ENCODE results near the gene SF3A1.

Gene SF3A1

GRCh38 chr22:30297991-30298701 lies 58.5 kb downstream of the SF3A1 start:
- Histone ChIP-seq H3K27me3 (ENCODE audit: insufficient read depth, poor library complexity, severe bottlenecking) (no peaks in the 10 kb centered on the region), H3K9me3 (ENCODE audit: severe bottlenecking) (no peaks in the 10 kb centered on the region), H3K4me1 (ENCODE audit: insufficient read depth, poor library complexity, severe bottlenecking) (peaks cover 22% of the 10 kb centered on the region), H3K36me3 (ENCODE audit: low read depth) (peaks cover 44% of the 10 kb centered on the region), H3K4me3 (ENCODE audit: severe bottlenecking) (no peak overlapping the region), H3K27ac (ENCODE audit: poor library complexity, severe bottlenecking) (no peak overlapping the region)
- TF ChIP-seq CTCF (IDR thresholded peaks at IDR 0.05; ENCODE audit: poor library complexity, severe bottlenecking) = no peak
- ATAC-seq (ENCODE audit: low read depth) (peak; percentile 39; the same call in 2 of the 3 replicates), DNase-seq (ENCODE audit: low spot score) (no peak)

- DNase-seq (ENCODE audit: low spot score) (no peak), ATAC-seq (ENCODE audit: low read depth) (no peak)
- Histone ChIP-seq H3K4me3 (ENCODE audit: severe bottlenecking) (no peak overlapping the region), H3K27me3 (ENCODE audit: insufficient read depth, poor library complexity, severe bottlenecking) (no peaks in the 10 kb centered on the region), H3K9me3 (ENCODE audit: severe bottlenecking) (no peaks in the 10 kb centered on the region), H3K36me3 (ENCODE audit: low read depth) (peaks cover 42% of the 10 kb centered on the region), H3K4me1 (ENCODE audit: insufficient read depth, poor library complexity, severe bottlenecking) (peaks cover 15% of the 10 kb centered on the region), H3K27ac (ENCODE audit: poor library complexity, severe bottlenecking) (no peak overlapping the region)
- TF ChIP-seq CTCF (IDR thresholded peaks at IDR 0.05; ENCODE audit: poor library complexity, severe bottlenecking) = no peak
Observed at GRCh38 chr22:30297276-30297990, 59.3 kb downstream of the SF3A1 start.

DNA sequence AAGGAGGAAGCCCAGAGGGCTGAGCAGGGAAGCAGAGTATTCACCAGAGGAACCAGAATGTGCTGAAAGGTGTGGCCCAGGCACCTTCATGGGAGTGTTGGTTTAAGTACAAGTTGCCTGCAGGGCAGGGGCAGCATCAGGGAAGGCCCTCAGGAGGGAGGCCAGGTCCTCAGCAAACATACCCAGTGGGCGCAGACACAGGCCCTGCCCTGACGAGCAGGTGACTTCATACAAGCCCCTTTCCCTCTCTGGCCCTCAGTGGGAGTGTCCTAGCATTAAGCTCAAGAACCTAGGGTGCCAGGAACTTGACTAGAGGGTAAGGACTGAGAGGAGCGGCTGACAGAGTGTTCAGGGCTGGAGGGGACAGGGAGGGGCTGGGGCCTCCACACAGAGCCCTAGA lies 59.9 kb downstream of the SF3A1 start:
- peaks cover 9% of the 10 kb centered on the region for H3K4me1 ChIP-seq (ENCODE audit: insufficient read depth, poor library complexity, severe bottlenecking)
- H3K36me3 ChIP-seq (ENCODE audit: low read depth) = peaks cover 42% of the 10 kb centered on the region
- no peaks in the 10 kb centered on the region for H3K27me3 ChIP-seq (ENCODE audit: insufficient read depth, poor library complexity, severe bottlenecking)
- ATAC-seq (ENCODE audit: low read depth) (no peak), DNase-seq (ENCODE audit: low spot score) (no peak)
- H3K27ac ChIP-seq (ENCODE audit: poor library complexity, severe bottlenecking) = no peak overlapping the region
- no peak overlapping the region for H3K4me3 ChIP-seq (ENCODE audit: severe bottlenecking)
- no peaks in the 10 kb centered on the region for H3K9me3 ChIP-seq (ENCODE audit: severe bottlenecking)
- no peak for TF ChIP-seq CTCF (IDR thresholded peaks at IDR 0.05; ENCODE audit: poor library complexity, severe bottlenecking)

DNA sequence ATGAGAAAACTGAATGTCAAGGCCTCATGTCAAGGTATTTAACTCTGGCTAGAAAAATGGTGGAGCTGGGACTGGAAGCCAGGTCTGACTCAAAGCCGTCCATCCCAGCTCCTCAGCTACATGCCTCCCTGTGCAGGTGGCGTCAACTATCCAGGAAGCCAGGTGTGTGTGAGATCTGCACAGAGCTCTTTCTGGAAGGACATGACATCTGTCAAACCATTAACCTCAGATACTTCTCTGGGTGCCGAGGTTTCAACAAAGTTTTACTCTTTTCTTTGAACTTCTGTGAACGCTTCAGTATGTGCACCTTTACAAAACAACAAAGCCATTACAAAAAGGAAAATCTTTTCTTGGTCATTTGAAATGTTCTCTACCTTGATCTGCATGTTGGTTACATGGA lies 60.4 kb downstream of the SF3A1 start:
- Histone ChIP-seq H3K4me1 (ENCODE audit: insufficient read depth, poor library complexity, severe bottlenecking) (peaks cover 7% of the 10 kb centered on the region), H3K27me3 (ENCODE audit: insufficient read depth, poor library complexity, severe bottlenecking) (no peaks in the 10 kb centered on the region), H3K9me3 (ENCODE audit: severe bottlenecking) (no peaks in the 10 kb centered on the region), H3K36me3 (ENCODE audit: low read depth) (peaks cover 41% of the 10 kb centered on the region), H3K4me3 (ENCODE audit: severe bottlenecking) (no peak overlapping the region), H3K27ac (ENCODE audit: poor library complexity, severe bottlenecking) (no peak overlapping the region)
- DNase-seq (ENCODE audit: low spot score) (no peak), ATAC-seq (ENCODE audit: low read depth) (no peak)
- TF ChIP-seq CTCF (IDR thresholded peaks at IDR 0.05; ENCODE audit: poor library complexity, severe bottlenecking) = no peak

- DNase-seq (ENCODE audit: low spot score) (no peak), ATAC-seq (ENCODE audit: low read depth) (no peak)
- peaks cover 14% of the 10 kb centered on the region for H3K4me1 ChIP-seq (ENCODE audit: insufficient read depth, poor library complexity, severe bottlenecking)
- H3K27ac ChIP-seq (ENCODE audit: poor library complexity, severe bottlenecking) = no peak overlapping the region
- H3K36me3 ChIP-seq (ENCODE audit: low read depth) = peaks cover 37% of the 10 kb centered on the region
- H3K27me3 ChIP-seq (ENCODE audit: insufficient read depth, poor library complexity, severe bottlenecking) = no peaks in the 10 kb centered on the region
- no peak for TF ChIP-seq CTCF (IDR thresholded peaks at IDR 0.05; ENCODE audit: poor library complexity, severe bottlenecking)
- no peak overlapping the region for H3K4me3 ChIP-seq (ENCODE audit: severe bottlenecking)
- no peaks in the 10 kb centered on the region for H3K9me3 ChIP-seq (ENCODE audit: severe bottlenecking)
Observed at GRCh38 chr22:30295576-30295975, 61.1 kb downstream of the SF3A1 start.
